Gastrocnemius medialis (tissue), 4 donors: ENCODE results near the gene MGRN1.

Source experiments
- POLR2A ChIP-seq, 2 donors: fragments of 450-650 bp; IDR thresholded peaks; one replicate each; pipeline ENCODE4 v1.6.1; 2017; ENCODE audit warnings: antibody characterized with exemption in 2 of 2, mild to moderate bottlenecking in 2 of 2, moderate library complexity in 2 of 2
- TF ChIP-seq, protein P1 (sequence below), 5 experiments: fragments of 450-650 bp in 3 of 5; fragments of 200-600 bp in 2 of 5; sonication (generic) in 2 of 5; IDR thresholded peaks in 4 of 5; conservative IDR thresholded peaks in 1 of 5; 1 replicate in 4 of 5; 2 replicates in 1 of 5; pipeline ENCODE4 v1.5.1; 2016 to 2019; ENCODE audit warnings: antibody characterized with exemption in 5 of 5, mild to moderate bottlenecking in 3 of 5, moderate library complexity in 3 of 5

DNA sequence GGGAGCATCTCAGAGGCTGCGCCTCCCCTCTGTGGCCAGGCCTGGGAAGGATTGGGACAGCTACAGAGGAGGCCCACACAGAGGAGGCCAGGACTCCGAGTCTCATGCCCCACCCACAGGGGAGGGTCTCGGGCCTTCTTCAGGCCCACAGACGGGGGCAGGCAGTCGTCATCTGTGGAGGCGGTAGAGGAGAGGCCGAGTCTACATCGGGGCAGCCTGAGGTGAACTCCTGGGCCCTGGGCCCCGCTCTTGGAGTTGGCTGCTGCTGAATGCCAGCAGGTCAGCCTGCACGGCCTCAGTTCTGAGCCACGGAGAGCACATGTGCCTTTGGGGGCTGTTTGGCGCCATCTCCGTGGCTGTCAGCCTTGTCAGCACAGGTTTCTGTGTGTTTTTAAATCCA is 60.7 kb downstream of the MGRN1 start:
- TF ChIP-seq, protein P1, sequence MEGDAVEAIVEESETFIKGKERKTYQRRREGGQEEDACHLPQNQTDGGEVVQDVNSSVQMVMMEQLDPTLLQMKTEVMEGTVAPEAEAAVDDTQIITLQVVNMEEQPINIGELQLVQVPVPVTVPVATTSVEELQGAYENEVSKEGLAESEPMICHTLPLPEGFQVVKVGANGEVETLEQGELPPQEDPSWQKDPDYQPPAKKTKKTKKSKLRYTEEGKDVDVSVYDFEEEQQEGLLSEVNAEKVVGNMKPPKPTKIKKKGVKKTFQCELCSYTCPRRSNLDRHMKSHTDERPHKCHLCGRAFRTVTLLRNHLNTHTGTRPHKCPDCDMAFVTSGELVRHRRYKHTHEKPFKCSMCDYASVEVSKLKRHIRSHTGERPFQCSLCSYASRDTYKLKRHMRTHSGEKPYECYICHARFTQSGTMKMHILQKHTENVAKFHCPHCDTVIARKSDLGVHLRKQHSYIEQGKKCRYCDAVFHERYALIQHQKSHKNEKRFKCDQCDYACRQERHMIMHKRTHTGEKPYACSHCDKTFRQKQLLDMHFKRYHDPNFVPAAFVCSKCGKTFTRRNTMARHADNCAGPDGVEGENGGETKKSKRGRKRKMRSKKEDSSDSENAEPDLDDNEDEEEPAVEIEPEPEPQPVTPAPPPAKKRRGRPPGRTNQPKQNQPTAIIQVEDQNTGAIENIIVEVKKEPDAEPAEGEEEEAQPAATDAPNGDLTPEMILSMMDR (IDR thresholded peaks at IDR 0.05 in 4 of 5, conservative IDR thresholded peaks at IDR 0.05 in 1 of 5): no peak
- TF ChIP-seq POLR2A (IDR thresholded peaks at IDR 0.05): no peak
